8988T (cell line): ENCODE results near the gene MT1A.
A peak's percentile ranks its signal among the peaks of the same experiment; 100 is the strongest.
"Not testable (repeated sequence)": the region's sequence is repeated elsewhere in the genome, so short reads cannot be mapped to it uniquely, and the experiment has no call there.

ENCODE experiments used
- DNase-seq: peaks from one replicate; pipeline ENCODE4 v3.0.0; 2011

MT1A gene

GRCh38 chr16:56610609-56611111 is 27.8 kb upstream of the MT1A start:
- no peak for DNase-seq

GRCh38 chr16:56611281-56611833 is 27.1 kb upstream of the MT1A start:
- DNase-seq, result no peak

- no peak for DNase-seq
These were observed 24.8 kb upstream of the MT1A start for GRCh38 chr16:56613706-56614105.

GRCh38 chr16:56614549-56614991 is 23.9 kb upstream of the MT1A start:
- DNase-seq, result no peak

GRCh38 chr16:56615353-56615752 is 23.1 kb upstream of the MT1A start:
- DNase-seq, result no peak

- DNase-seq, result no peak
These were observed 21.8 kb upstream of the MT1A start for GRCh38 chr16:56616608-56617211.

- no peak for DNase-seq
These were observed 21.0 kb upstream of the MT1A start for GRCh38 chr16:56617212-56618085.

GRCh38 chr16:56618138-56618537 is 20.3 kb upstream of the MT1A start:
- no peak for DNase-seq

GRCh38 chr16:56620339-56620897 is 18.0 kb upstream of the MT1A start:
- DNase-seq, result no peak

GRCh38 chr16:56621665-56622445 is 16.6 kb upstream of the MT1A start:
- DNase-seq, result not testable (repeated sequence)

GRCh38 chr16:56623184-56623583 is 15.3 kb upstream of the MT1A start:
- not testable (repeated sequence) for DNase-seq

GRCh38 chr16:56623637-56624036 is 14.8 kb upstream of the MT1A start:
- DNase-seq, result no peak

GRCh38 chr16:56625140-56625942 is 13.1 kb upstream of the MT1A start, which contains the start of gene MT1E:
TSS of gene MT1E (plus strand) at chr16:56625781. CDS start at chr16:56625852, 71 bp downstream.
- peak; percentile 82 for DNase-seq

- DNase-seq, result no peak
These were observed 12.4 kb upstream of the MT1A start for GRCh38 chr16:56625943-56626654.

- DNase-seq, result no peak
These were observed 11.8 kb upstream of the MT1A start for GRCh38 chr16:56626685-56627084.

- DNase-seq, result no peak
These were observed 9.7 kb upstream of the MT1A start for GRCh38 chr16:56628486-56629350.

GRCh38 chr16:56629531-56629930 is 8.9 kb upstream of the MT1A start:
- DNase-seq, result no peak

GRCh38 chr16:56630134-56630533 is 8.3 kb upstream of the MT1A start:
- DNase-seq, result no peak

GRCh38 chr16:56631197-56631596 is 7.3 kb upstream of the MT1A start:
- DNase-seq, result no peak

GRCh38 chr16:56631832-56632155 is 6.7 kb upstream of the MT1A start:
- no peak for DNase-seq
